Smooth muscle cell (in vitro differentiated cells): ENCODE data around the gene ARF3. TPM values are rescaled to one million over a fixed set of nuclear protein-coding genes. Genes with fewer than 3 reads are reported as not detected.

Experiments
- DNase-seq: peaks from one replicate; lab custom pipeline; 2025; ENCODE audit not compliant: unreplicated experiment; lab: John Stamatoyannopoulos, UW
- H2AFZ ChIP-seq: fragments of 200-600 bp; sonication (generic); 2 replicates; pipeline ENCODE4 v1.6.0; 2016; ENCODE audit warnings: antibody characterized with exemption, low read depth, mild to moderate bottlenecking
- H3F3A ChIP-seq: fragments of 200-600 bp; sonication (generic); 2 replicates; pipeline ENCODE4 v1.6.0; 2017; ENCODE audit warnings: antibody characterized with exemption, low read depth
- H3K27ac ChIP-seq: fragments of 200-600 bp; sonication (generic); 2 replicates; pipeline ENCODE4 v1.5.1; 2016; ENCODE audit warnings: low read depth, mild to moderate bottlenecking
- H3K27me3 ChIP-seq: fragments of 200-600 bp; sonication (generic); 2 replicates; pipeline ENCODE4 v1.6.1; 2016; ENCODE audit warnings: low read depth, mild to moderate bottlenecking
- H3K36me3 ChIP-seq: fragments of 200-600 bp; sonication (generic); 2 replicates; pipeline ENCODE4 v1.5.1; 2016; ENCODE audit warnings: low read depth
- H3K4me1 ChIP-seq: fragments of 200-600 bp; sonication (generic); 2 replicates; pipeline ENCODE4 v1.5.1; 2016; ENCODE audit warnings: low read depth
- H3K4me2 ChIP-seq: fragments of 200-600 bp; sonication (generic); 2 replicates; pipeline ENCODE4 v1.6.0; 2016; ENCODE audit warnings: mild to moderate bottlenecking
- H3K4me3 ChIP-seq: fragments of 200-600 bp; sonication (generic); 2 replicates; pipeline ENCODE4 v1.5.1; 2016; ENCODE audit warnings: mild to moderate bottlenecking
- H3K79me2 ChIP-seq: fragments of 200-600 bp; sonication (generic); 2 replicates; pipeline ENCODE4 v1.6.0; 2016; ENCODE audit warnings: low read depth, mild to moderate bottlenecking
- H3K9ac ChIP-seq: fragments of 200-600 bp; sonication (generic); 2 replicates; pipeline ENCODE4 v1.6.0; 2016; ENCODE audit warnings: low read depth
- H3K9me3 ChIP-seq: fragments of 200-600 bp; sonication (generic); replicated peaks from 2 replicates; pipeline ENCODE4 v1.5.1; 2016; ENCODE audit warnings: low read depth
- H4K20me1 ChIP-seq: fragments of 200-600 bp; sonication (generic); 2 replicates; pipeline ENCODE4 v1.6.0; 2016; ENCODE audit warnings: low read depth
- CTCF ChIP-seq: fragments of 200-600 bp; sonication (generic); IDR thresholded peaks from 2 replicates; pipeline ENCODE4 v1.5.1; 2017; ENCODE audit warnings: borderline replicate concordance, mild to moderate bottlenecking, antibody characterized with exemption; ENCODE audit not compliant: insufficient read depth, poor library complexity, severe bottlenecking
- WGBS: methylation state at CpG from one replicate; pipeline ENCODE4 v1.1.7; 2016; ENCODE audit warnings: low lambda C conversion rate; 5-methylcytosine and 5-hydroxymethylcytosine counted together
- polyA plus RNA-seq: library from polyadenylated mRNA; unstranded; fragments of >200 nt; fragmentation: Nextera tagmentation; extraction: Ambion mirVana; gene quantifications from 2 replicates; pipeline ENCODE4 v1.2.1, GENCODE V29; 2016
- total RNA-seq: library from RNA; depleted of rRNA; stranded (reverse); fragments of >200 nt; gene quantifications from 2 replicates; pipeline ENCODE4 v1.2.3, GENCODE V29; 2014

Gene ARF3
- total and polyA plus RNA-seq, 2 experiments from 2014 or later: 59.9 to 67.7 TPM

GRCh38 chr12:48970702-48971334 lies 13.5 kb upstream of the ARF3 start:
- H3K36me3 ChIP-seq: no peaks in the 10 kb centered on the region
- peak overlapping the region; percentile 89 for H3K4me2 ChIP-seq
- peak overlapping the region; percentile 45 for H2AFZ ChIP-seq
- peak overlapping the region; percentile 49 for H3K4me3 ChIP-seq
- no peaks in the 10 kb centered on the region for H3K79me2 ChIP-seq
- TF ChIP-seq CTCF: no peak
- H3K9me3 ChIP-seq: no peaks in the 10 kb centered on the region
- H4K20me1 ChIP-seq: no peaks in the 10 kb centered on the region
- peaks cover 70% of the 10 kb centered on the region for H3K27me3 ChIP-seq
- H3K9ac ChIP-seq: no peak overlapping the region
- peaks cover 22% of the 10 kb centered on the region for H3K4me1 ChIP-seq
- DNase-seq: no peak
- 18% methylated on average over 10 of the region's 10 CpGs for WGBS
- peaks cover 6% of the 10 kb centered on the region for H3F3A ChIP-seq
- H3K27ac ChIP-seq: no peak overlapping the region

GRCh38 chr12:48969833-48970701 lies 12.8 kb upstream of the ARF3 start:
- H3K36me3 ChIP-seq: no peaks in the 10 kb centered on the region
- 7% methylated on average over 77 of the region's 77 CpGs for WGBS
- peaks cover 67% of the 10 kb centered on the region for H3K27me3 ChIP-seq
- peaks cover 22% of the 10 kb centered on the region for H3K4me1 ChIP-seq
- H3K9ac ChIP-seq: no peak overlapping the region
- peak overlapping the region; percentile 89 for H3K4me2 ChIP-seq
- no peak for DNase-seq
- TF ChIP-seq CTCF: no peak
- no peaks in the 10 kb centered on the region for H4K20me1 ChIP-seq
- H3F3A ChIP-seq: peaks cover 6% of the 10 kb centered on the region
- peak overlapping the region; percentile 45 for H2AFZ ChIP-seq
- H3K4me3 ChIP-seq: peak overlapping the region; percentile 49
- H3K9me3 ChIP-seq: no peaks in the 10 kb centered on the region
- H3K27ac ChIP-seq: no peak overlapping the region
- H3K79me2 ChIP-seq: no peaks in the 10 kb centered on the region

- Histone ChIP-seq H3K79me2 (no peaks in the 10 kb centered on the region), H3K4me2 (peak overlapping the region; percentile 89), H3F3A (peaks cover 6% of the 10 kb centered on the region), H3K27me3 (peaks cover 59% of the 10 kb centered on the region), H2AFZ (no peak overlapping the region), H3K36me3 (no peaks in the 10 kb centered on the region), H3K4me3 (no peak overlapping the region), H3K9ac (no peak overlapping the region), H3K27ac (no peak overlapping the region), H3K4me1 (peaks cover 22% of the 10 kb centered on the region), H3K9me3 (no peaks in the 10 kb centered on the region), H4K20me1 (no peaks in the 10 kb centered on the region)
- no peak for TF ChIP-seq CTCF
- DNase-seq: no peak
- 58% methylated on average over 8 of the region's 8 CpGs for WGBS
Measured at GRCh38 chr12:48969160-48969771, 12.0 kb upstream of the ARF3 start.
